WTC11 (cell line): ENCODE measurements around the gene NEURL1. TPM values are rescaled to one million over a fixed set of nuclear protein-coding genes. Genes with fewer than 3 reads are reported as not detected.
"Not testable (repeated sequence)": the region's sequence is repeated elsewhere in the genome, so short reads cannot be mapped to it uniquely, and the experiment has no call there.

Experiments
- ATAC-seq: fragments of 200-7000 bp; cut with Tn5 transposase; 2 replicates; pipeline ENCODE4 v1.10.0; 2021; ENCODE audit warnings: mild to moderate bottlenecking, moderate library complexity
- CTCF ChIA-PET: fragments of 300-600 bp; sonication (Branson Sonifier 250); formaldehyde crosslinking; loops from one replicate; lab custom pipeline; 2021; ENCODE audit warnings: antibody characterized with exemption; lab: Charles Lee
- POLR2A ChIA-PET: fragments of 350-600 bp; sonication (Branson Sonifier 250); formaldehyde crosslinking; loops from one replicate; lab custom pipeline; 2021; ENCODE audit warnings: antibody characterized with exemption; lab: Charles Lee
- DNase-seq: peaks from one replicate; pipeline ENCODE4 v3.0.0; 2021; ENCODE audit warnings: low spot score
- H3K27ac Mint-ChIP-seq: 2 replicates; pipeline ENCODE4 v1.8.0; 2021; ENCODE audit warnings: mixed read lengths
- H3K27me3 Mint-ChIP-seq: 2 replicates; pipeline ENCODE4 v1.8.0; 2021; ENCODE audit warnings: low read depth, mild to moderate bottlenecking, moderate library complexity, mixed read lengths
- H3K36me3 Mint-ChIP-seq: 2 replicates; pipeline ENCODE4 v1.8.0; 2021; ENCODE audit warnings: mixed read lengths
- H3K4me1 Mint-ChIP-seq: 2 replicates; pipeline ENCODE4 v1.8.0; 2022; ENCODE audit warnings: mixed read lengths
- H3K4me3 Mint-ChIP-seq: 2 replicates; pipeline ENCODE4 v1.8.0; 2021; ENCODE audit warnings: mild to moderate bottlenecking, moderate library complexity, mixed read lengths
- H3K9me3 Mint-ChIP-seq: 2 replicates; pipeline ENCODE4 v1.8.0; 2021; ENCODE audit warnings: mixed read lengths
- CREB1 ChIP-seq: sonication (generic); formaldehyde crosslinking; IDR thresholded peaks from 2 replicates; pipeline ENCODE4 v1.8.0; 2023; ENCODE audit warnings: mild to moderate bottlenecking, missing genetic modification reagents
- CTCF ChIP-seq: fragments of 200-600 bp; IDR thresholded peaks from 2 replicates; pipeline ENCODE4 v1.8.0; 2022; ENCODE audit warnings: antibody characterized with exemption
- ETV6 ChIP-seq: sonication (generic); formaldehyde crosslinking; IDR thresholded peaks from 2 replicates; pipeline ENCODE4 v1.8.1; 2022; ENCODE audit warnings: mild to moderate bottlenecking, missing genetic modification reagents
- HMGA2 ChIP-seq: fragments of 250-450 bp; sonication (Bioruptor Pico); IDR thresholded peaks from 2 replicates; pipeline ENCODE4 v1.4.0; 2021; ENCODE audit warnings: mild to moderate bottlenecking, moderate library complexity
- SMAD3 ChIP-seq: sonication (generic); formaldehyde crosslinking; IDR thresholded peaks from 2 replicates; pipeline ENCODE4 v1.8.0; 2022; ENCODE audit warnings: missing genetic modification reagents, mild to moderate bottlenecking, borderline replicate concordance
- TCF7 ChIP-seq: sonication (generic); formaldehyde crosslinking; IDR thresholded peaks from 2 replicates; pipeline ENCODE4 v1.8.0; 2022; ENCODE audit warnings: mild to moderate bottlenecking, low read depth, missing genetic modification reagents, moderate library complexity
- ZBTB21 ChIP-seq: sonication (generic); formaldehyde crosslinking; IDR thresholded peaks from 2 replicates; pipeline ENCODE4 v1.8.1; 2023; ENCODE audit warnings: mild to moderate bottlenecking, missing genetic modification reagents, borderline replicate concordance
- total RNA-seq: library from RNA; stranded (reverse); gene quantifications from 3 replicates; pipeline ENCODE4 v1.2.3, GENCODE V29; 2021
- TF ChIP-seq, protein P1 (sequence below): sonication (generic); formaldehyde crosslinking; IDR thresholded peaks from 2 replicates; pipeline ENCODE4 v1.8.0; 2022; ENCODE audit warnings: mild to moderate bottlenecking, missing genetic modification reagents
- TF ChIP-seq, protein P2 (sequence below): sonication (generic); formaldehyde crosslinking; IDR thresholded peaks from 2 replicates; pipeline ENCODE4 v1.8.1; 2023; ENCODE audit warnings: mild to moderate bottlenecking, missing genetic modification reagents
- TF ChIP-seq, protein P3 (sequence below): fragments of 250-450 bp; sonication (Bioruptor Pico); IDR thresholded peaks from 2 replicates; pipeline ENCODE4 v1.9.0; 2021; ENCODE audit warnings: mild to moderate bottlenecking

NEURL1 gene
- total RNA-seq, 1 experiment from 2014 or later, result 1.2 TPM

DNA sequence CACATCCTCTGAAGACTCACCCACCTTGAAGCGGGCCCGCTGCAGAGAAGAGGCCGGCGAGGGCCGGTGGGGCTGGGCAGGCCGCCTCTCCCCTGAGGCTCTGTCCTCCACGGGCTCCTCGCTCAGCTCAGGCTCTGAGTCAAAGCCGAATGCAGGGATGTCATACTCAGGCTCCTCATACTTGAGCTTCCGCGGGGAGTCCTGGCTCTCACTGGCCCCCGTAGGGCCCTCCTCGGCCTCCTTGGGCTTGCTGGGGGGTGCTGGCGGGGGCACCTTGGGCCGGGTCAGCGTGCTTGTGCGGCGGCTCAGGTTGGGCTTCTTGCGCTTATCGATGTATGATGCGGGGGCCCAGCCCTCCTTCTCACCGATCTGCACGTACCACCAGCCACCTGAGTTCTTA is 109.9 kb downstream of the NEURL1 start (continued):
- TF ChIP-seq CTCF (no peak), ETV6 (no peak), CREB1 (CRISPR knock-in tag) (no peak)
- TF ChIP-seq, protein P1, sequence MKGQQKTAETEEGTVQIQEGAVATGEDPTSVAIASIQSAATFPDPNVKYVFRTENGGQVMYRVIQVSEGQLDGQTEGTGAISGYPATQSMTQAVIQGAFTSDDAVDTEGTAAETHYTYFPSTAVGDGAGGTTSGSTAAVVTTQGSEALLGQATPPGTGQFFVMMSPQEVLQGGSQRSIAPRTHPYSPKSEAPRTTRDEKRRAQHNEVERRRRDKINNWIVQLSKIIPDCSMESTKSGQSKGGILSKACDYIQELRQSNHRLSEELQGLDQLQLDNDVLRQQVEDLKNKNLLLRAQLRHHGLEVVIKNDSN (CRISPR knock-in tag), result no peak

DNA sequence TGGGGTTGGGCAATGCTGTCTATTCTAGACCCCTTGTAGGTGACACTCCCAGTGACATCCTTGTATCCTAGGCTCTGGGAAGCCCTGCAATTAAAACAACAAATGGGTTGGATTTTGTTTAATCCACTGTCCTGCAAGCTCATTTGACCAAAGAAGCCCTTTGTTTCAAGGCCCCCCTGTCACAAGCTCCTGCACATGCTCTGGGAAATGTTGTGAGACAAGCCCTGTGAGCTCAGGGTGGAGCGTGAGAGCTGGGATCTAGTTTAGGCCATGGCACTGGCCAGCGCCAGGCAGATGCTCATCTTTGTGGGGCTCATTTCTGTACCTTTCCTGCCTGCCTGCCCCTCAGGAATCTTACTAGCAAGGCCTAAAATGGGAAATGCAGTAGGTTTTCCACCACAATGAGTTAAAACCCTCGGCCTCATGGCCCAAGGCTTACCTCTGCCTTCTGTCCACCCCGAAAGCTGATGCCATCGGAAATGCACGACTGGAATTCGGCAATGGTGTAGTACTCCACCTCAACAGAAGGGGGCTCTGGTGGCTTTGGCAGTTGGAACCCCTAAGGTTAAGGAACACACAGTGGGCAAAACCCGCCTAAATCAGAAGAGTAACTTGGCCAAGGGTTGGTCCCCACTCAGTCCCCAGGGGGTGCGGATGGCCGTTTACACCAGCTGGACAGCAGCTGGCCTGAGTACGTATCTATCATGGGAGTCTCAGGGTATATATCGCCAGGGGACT is 112.0 kb downstream of the NEURL1 start:
- TF ChIP-seq CREB1 (CRISPR knock-in tag), result no peak
- TF ChIP-seq TCF7 (CRISPR knock-in tag), result no peak
- TF ChIP-seq, protein P2, sequence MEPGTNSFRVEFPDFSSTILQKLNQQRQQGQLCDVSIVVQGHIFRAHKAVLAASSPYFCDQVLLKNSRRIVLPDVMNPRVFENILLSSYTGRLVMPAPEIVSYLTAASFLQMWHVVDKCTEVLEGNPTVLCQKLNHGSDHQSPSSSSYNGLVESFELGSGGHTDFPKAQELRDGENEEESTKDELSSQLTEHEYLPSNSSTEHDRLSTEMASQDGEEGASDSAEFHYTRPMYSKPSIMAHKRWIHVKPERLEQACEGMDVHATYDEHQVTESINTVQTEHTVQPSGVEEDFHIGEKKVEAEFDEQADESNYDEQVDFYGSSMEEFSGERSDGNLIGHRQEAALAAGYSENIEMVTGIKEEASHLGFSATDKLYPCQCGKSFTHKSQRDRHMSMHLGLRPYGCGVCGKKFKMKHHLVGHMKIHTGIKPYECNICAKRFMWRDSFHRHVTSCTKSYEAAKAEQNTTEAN (CRISPR knock-in tag), result no peak
- TF ChIP-seq HMGA2 (CRISPR knock-in tag), result no peak
- TF ChIP-seq, protein P3, sequence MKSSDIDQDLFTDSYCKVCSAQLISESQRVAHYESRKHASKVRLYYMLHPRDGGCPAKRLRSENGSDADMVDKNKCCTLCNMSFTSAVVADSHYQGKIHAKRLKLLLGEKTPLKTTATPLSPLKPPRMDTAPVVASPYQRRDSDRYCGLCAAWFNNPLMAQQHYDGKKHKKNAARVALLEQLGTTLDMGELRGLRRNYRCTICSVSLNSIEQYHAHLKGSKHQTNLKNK, result no peak
- TF ChIP-seq SMAD3, result no peak
- no peak for TF ChIP-seq ZBTB21
- peak; percentile 75 for TF ChIP-seq CTCF
- H3K36me3 Mint-ChIP-seq, result peaks cover 17% of the 10 kb centered on the region
- ATAC-seq, result peak; percentile 76
- ChIA-PET CTCF (interaction anchor here (0.6 to 2.0 kb wide), 27 partner anchors 10 to 249 kb away, joined by 3 to 84 read pairs (median 5); no protein-coding TSS in a partner anchor), POLR2A (interaction anchor here (0.7 kb wide), 2 partner anchors 9 to 80 kb away, joined by 3 read pairs; no protein-coding TSS in a partner anchor)
- H3K27me3 Mint-ChIP-seq, result peaks cover 5% of the 10 kb centered on the region; the same call in 1 of the 2 replicates
- peaks cover 5% of the 10 kb centered on the region for H3K9me3 Mint-ChIP-seq
- H3K4me3 Mint-ChIP-seq, result no peak overlapping the region
- peak; percentile 77 for DNase-seq
- H3K27ac Mint-ChIP-seq, result no peak overlapping the region
- no peaks in the 10 kb centered on the region for H3K4me1 Mint-ChIP-seq

- ChIA-PET CTCF (interaction anchor here (0.5 to 2.0 kb wide), 23 partner anchors 9 to 249 kb away, joined by 3 to 84 read pairs (median 5); partner anchors contain the start of genes ATP5MK and PDCD11), POLR2A (interaction anchor here (0.7 kb wide), 2 partner anchors 8 to 80 kb away, joined by 3 read pairs; no protein-coding TSS in a partner anchor)
- H3K36me3 Mint-ChIP-seq, result peaks cover 17% of the 10 kb centered on the region
- not testable (repeated sequence) for H3K27me3 Mint-ChIP-seq, DNase-seq, H3K4me3 Mint-ChIP-seq, ATAC-seq, H3K27ac Mint-ChIP-seq, H3K9me3 Mint-ChIP-seq, H3K4me1 Mint-ChIP-seq
Observed at GRCh38 chr10:103606097-103606438, 112.6 kb downstream of the NEURL1 start.

DNA sequence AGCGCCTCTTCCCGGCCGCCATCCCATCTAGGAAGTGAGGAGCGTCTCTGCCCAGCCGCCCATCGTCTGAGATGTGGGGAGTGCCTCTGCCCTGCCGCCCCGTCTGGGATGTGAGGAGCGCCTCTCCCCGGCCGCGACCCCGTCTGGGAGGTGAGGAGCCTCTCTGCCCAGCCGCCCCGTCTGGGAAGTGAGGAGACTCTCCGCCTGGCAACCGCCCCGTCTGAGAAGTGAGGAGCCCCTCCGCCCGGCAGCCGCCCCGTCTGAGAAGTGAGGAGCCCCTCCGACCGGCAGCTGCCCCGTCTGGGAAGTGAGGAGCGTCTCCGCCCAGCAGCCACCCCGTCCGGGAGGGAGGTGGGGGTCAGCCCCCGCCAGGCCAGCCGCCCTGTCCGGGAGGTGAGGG is 113.5 kb downstream of the NEURL1 start:
- ATAC-seq, DNase-seq, CTCF ChIA-PET, H3K4me3 Mint-ChIP-seq, H3K4me1 Mint-ChIP-seq, H3K9me3 Mint-ChIP-seq, POLR2A ChIA-PET, H3K27me3 Mint-ChIP-seq, H3K27ac Mint-ChIP-seq: not testable (repeated sequence)
- H3K36me3 Mint-ChIP-seq, result peaks cover 17% of the 10 kb centered on the region

DNA sequence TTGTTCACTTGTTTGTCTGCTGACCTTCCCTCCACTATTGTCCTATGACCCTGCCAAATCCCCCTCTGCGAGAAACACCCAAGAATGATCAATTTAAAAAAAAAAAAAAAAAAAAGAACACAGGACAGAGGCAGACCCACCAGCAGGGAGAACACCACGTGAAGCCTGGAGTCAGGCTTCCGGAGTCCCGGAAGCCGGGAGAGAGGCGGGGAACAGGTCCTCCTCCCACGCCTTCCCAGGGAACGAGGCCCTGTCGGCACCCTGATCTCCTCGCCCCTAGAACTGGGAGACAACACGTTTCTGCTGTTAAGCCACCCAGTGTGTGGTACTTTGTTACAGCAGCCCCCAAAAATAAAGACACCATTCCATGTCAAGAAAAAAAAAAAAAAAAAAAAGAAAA is 114.6 kb downstream of the NEURL1 start:
- DNase-seq, CTCF ChIA-PET, H3K4me1 Mint-ChIP-seq, H3K9me3 Mint-ChIP-seq, H3K4me3 Mint-ChIP-seq, H3K27ac Mint-ChIP-seq, POLR2A ChIA-PET, H3K27me3 Mint-ChIP-seq: not testable (repeated sequence)
- ATAC-seq, result peak; percentile 51; the same call in 1 of the 2 replicates
- peaks cover 14% of the 10 kb centered on the region for H3K36me3 Mint-ChIP-seq
